ENCODE data around the gene OR6B1.

Gene OR6B1

GRCh38 chr7:144000020-144000419, at the start of gene OR6B1:
Gene OR6B1 (plus strand): TSS chr7:144000320. CDS start chr7:144003997, 3,677 bp downstream.
- DNase-seq = no peak

- DNase-seq = no peak
These were observed 46.7 kb upstream of the OR6B1 start for GRCh38 chr7:143953421-143953820.

GRCh38 chr7:143954135-143954534, 46.0 kb upstream of the OR6B1 start:
- DNase-seq = no peak

- no peak for DNase-seq
These were observed 45.6 kb upstream of the OR6B1 start, which contains the start of gene OR2F1 for GRCh38 chr7:143954544-143954943. Gene OR2F1 (plus strand): TSS chr7:143954844. CDS start chr7:143959971, 5,127 bp downstream.

GRCh38 chr7:143958781-143959180, 41.3 kb upstream of the OR6B1 start:
- no peak for DNase-seq

GRCh38 chr7:143960813-143961610, 39.1 kb upstream of the OR6B1 start:
- DNase-seq = no peak

- no peak for DNase-seq
These were observed 34.8 kb upstream of the OR6B1 start for GRCh38 chr7:143965280-143965679.

- DNase-seq = no peak
These were observed 32.7 kb upstream of the OR6B1 start for GRCh38 chr7:143967398-143967797.

- no peak for DNase-seq
These were observed 26.2 kb upstream of the OR6B1 start for GRCh38 chr7:143973870-143974416.

GRCh38 chr7:143974459-143974858, 25.7 kb upstream of the OR6B1 start:
- DNase-seq = no peak

GRCh38 chr7:143975617-143976016, 24.5 kb upstream of the OR6B1 start:
- DNase-seq = no peak

GRCh38 chr7:143978585-143978984, 21.5 kb upstream of the OR6B1 start:
- DNase-seq = no peak

GRCh38 chr7:143979359-143979758, 20.8 kb upstream of the OR6B1 start:
- no peak for DNase-seq

GRCh38 chr7:143979998-143980397, 20.1 kb upstream of the OR6B1 start:
- DNase-seq = no peak

- no peak for DNase-seq
These were observed 19.2 kb upstream of the OR6B1 start for GRCh38 chr7:143980746-143981510.

GRCh38 chr7:143983960-143984359, 16.2 kb upstream of the OR6B1 start:
- no peak for DNase-seq

GRCh38 chr7:143987513-143987912, 12.6 kb upstream of the OR6B1 start:
- DNase-seq = no peak

GRCh38 chr7:143988976-143989745, 11.0 kb upstream of the OR6B1 start:
- DNase-seq = no peak

GRCh38 chr7:143992670-143993069, 7.5 kb upstream of the OR6B1 start:
- no peak for DNase-seq

- DNase-seq = no peak
These were observed 6.2 kb upstream of the OR6B1 start for GRCh38 chr7:143993924-143994323.

GRCh38 chr7:144001543-144001942, 1.4 kb downstream of the OR6B1 start:
- DNase-seq = no peak

- no peak for DNase-seq
These were observed 4.6 kb downstream of the OR6B1 start for GRCh38 chr7:144004703-144005102.
